ES-I3 (cell line): ENCODE data around the gene HCST.
A peak's percentile ranks its signal among the peaks of the same experiment; 100 is the strongest.
"Not testable (repeated sequence)": the region's sequence is repeated elsewhere in the genome, so short reads cannot be mapped to it uniquely, and the experiment has no call there.

Experiments
- H3K36me3 ChIP-seq: 2 replicates; pipeline ENCODE4 v1.6.1; 2013; ENCODE audit warnings: mild to moderate bottlenecking, low read length, control low read depth, moderate library complexity; ENCODE audit not compliant: insufficient read depth
- H3K4me1 ChIP-seq: 2 replicates; pipeline ENCODE4 v1.6.1; 2013; ENCODE audit warnings: mild to moderate bottlenecking, control low read depth, low read length; ENCODE audit not compliant: insufficient read depth
- H3K9ac ChIP-seq: 2 replicates; pipeline ENCODE4 v1.6.1; 2013; ENCODE audit warnings: low read depth, mild to moderate bottlenecking, low read length, moderate library complexity
- H3K9me3 ChIP-seq: 2 replicates; pipeline ENCODE4 v1.6.1; 2013; ENCODE audit warnings: mild to moderate bottlenecking, low read length, moderate library complexity; ENCODE audit not compliant: control insufficient read depth, insufficient read depth

The HCST gene

GRCh38 chr19:35869327-35870123 lies 32.8 kb upstream of the HCST start:
- Histone ChIP-seq H3K9ac (peak overlapping the region; percentile 54; the same call in 1 of the 2 replicates), H3K4me1 (no peaks in the 10 kb centered on the region; the same call in 1 of the 2 replicates), H3K36me3 (no peaks in the 10 kb centered on the region), H3K9me3 (no peaks in the 10 kb centered on the region)

- H3K36me3 ChIP-seq, H3K4me1 ChIP-seq, H3K9me3 ChIP-seq: not testable (repeated sequence)
- peak overlapping the region; percentile 54; the same call in 1 of the 2 replicates for H3K9ac ChIP-seq
These were observed 32.1 kb upstream of the HCST start for GRCh38 chr19:35870124-35870736.

GRCh38 chr19:35870798-35871197 lies 31.5 kb upstream of the HCST start:
- H3K36me3 ChIP-seq: no peaks in the 10 kb centered on the region
- H3K4me1 ChIP-seq: no peaks in the 10 kb centered on the region; the same call in 1 of the 2 replicates
- peak overlapping the region; percentile 54; the same call in 1 of the 2 replicates for H3K9ac ChIP-seq
- H3K9me3 ChIP-seq: no peaks in the 10 kb centered on the region

- H3K9me3 ChIP-seq: no peaks in the 10 kb centered on the region
- no peaks in the 10 kb centered on the region for H3K36me3 ChIP-seq
- no peaks in the 10 kb centered on the region; the same call in 1 of the 2 replicates for H3K4me1 ChIP-seq
- H3K9ac ChIP-seq: no peak overlapping the region
These were observed 30.7 kb upstream of the HCST start for GRCh38 chr19:35871611-35872010.

GRCh38 chr19:35872180-35872579 lies 30.1 kb upstream of the HCST start:
- no peak overlapping the region for H3K9ac ChIP-seq
- no peaks in the 10 kb centered on the region for H3K36me3 ChIP-seq
- no peaks in the 10 kb centered on the region for H3K9me3 ChIP-seq
- H3K4me1 ChIP-seq: no peaks in the 10 kb centered on the region; the same call in 1 of the 2 replicates

GRCh38 chr19:35874392-35874930 lies 27.9 kb upstream of the HCST start:
- no peaks in the 10 kb centered on the region for H3K36me3 ChIP-seq
- no peaks in the 10 kb centered on the region for H3K9me3 ChIP-seq
- peaks cover 4% of the 10 kb centered on the region; the same call in 1 of the 2 replicates for H3K4me1 ChIP-seq
- H3K9ac ChIP-seq: no peak overlapping the region

- peak overlapping the region; percentile 20; the same call in 1 of the 2 replicates for H3K9ac ChIP-seq
- no peaks in the 10 kb centered on the region for H3K9me3 ChIP-seq
- 0 out of 2 replicates have a peak, but pooled peaks cover 4% of the 10 kb centered on the region for H3K4me1 ChIP-seq
- H3K36me3 ChIP-seq: no peaks in the 10 kb centered on the region
These were observed 23.3 kb upstream of the HCST start for GRCh38 chr19:35879068-35879467.

GRCh38 chr19:35879770-35880317 lies 22.5 kb upstream of the HCST start:
- no peaks in the 10 kb centered on the region for H3K36me3 ChIP-seq
- H3K4me1 ChIP-seq: 0 out of 2 replicates have a peak, but pooled peaks cover 4% of the 10 kb centered on the region
- H3K9ac ChIP-seq: no peak overlapping the region
- no peaks in the 10 kb centered on the region for H3K9me3 ChIP-seq

GRCh38 chr19:35882114-35882832 lies 20.1 kb upstream of the HCST start:
- Histone ChIP-seq H3K36me3 (no peaks in the 10 kb centered on the region; the same call in 1 of the 2 replicates), H3K9ac (no peak overlapping the region), H3K4me1 (0 out of 2 replicates have a peak, but pooled peaks cover 4% of the 10 kb centered on the region)

GRCh38 chr19:35883882-35884281 lies 18.4 kb upstream of the HCST start:
- Histone ChIP-seq H3K9ac (no peak overlapping the region), H3K4me1 (0 out of 2 replicates have a peak, but pooled peaks cover 4% of the 10 kb centered on the region), H3K36me3 (no peaks in the 10 kb centered on the region; the same call in 1 of the 2 replicates), H3K9me3 (no peaks in the 10 kb centered on the region)

More at GRCh38 chr19:35882114-35882832, 20.1 kb upstream of the HCST start:
- H3K9me3 ChIP-seq: no peaks in the 10 kb centered on the region

GRCh38 chr19:35885225-35885738 lies 17.0 kb upstream of the HCST start:
- H3K36me3 ChIP-seq: peaks cover 7% of the 10 kb centered on the region; the same call in 1 of the 2 replicates
- no peaks in the 10 kb centered on the region for H3K9me3 ChIP-seq
- H3K4me1 ChIP-seq: no peaks in the 10 kb centered on the region
- H3K9ac ChIP-seq: no peak overlapping the region

GRCh38 chr19:35885904-35886303 lies 16.4 kb upstream of the HCST start:
- Histone ChIP-seq H3K4me1 (no peaks in the 10 kb centered on the region), H3K9me3 (no peaks in the 10 kb centered on the region), H3K36me3 (peaks cover 7% of the 10 kb centered on the region; the same call in 1 of the 2 replicates), H3K9ac (no peak overlapping the region)

- H3K9ac ChIP-seq: no peak overlapping the region
- peaks cover 10% of the 10 kb centered on the region; the same call in 1 of the 2 replicates for H3K36me3 ChIP-seq
- H3K9me3 ChIP-seq: no peaks in the 10 kb centered on the region
- no peaks in the 10 kb centered on the region for H3K4me1 ChIP-seq
These were observed 15.1 kb upstream of the HCST start for GRCh38 chr19:35887197-35887596.
